Esophagus muscularis mucosa (tissue), 4 donors: ENCODE measurements around the gene MTUS2. TPM values are rescaled to one million over a fixed set of nuclear protein-coding genes. Genes with fewer than 3 reads are reported as not detected.

ENCODE experiments used
- DNase-seq: peaks from one replicate; pipeline ENCODE4 v3.0.0-alpha.2; 2017; ENCODE audit errors: extremely low spot score
- H3K27ac ChIP-seq, 4 donors: fragments of 200-600 bp; sonication (generic); replicated peaks in 1 of 4; 1 replicate in 3 of 4; 2 replicates in 1 of 4; pipeline ENCODE4 v1.5.1; 2016 to 2019; ENCODE audit warnings: mild to moderate bottlenecking in 1 of 4
- H3K27me3 ChIP-seq, 4 donors: fragments of 200-600 bp; sonication (generic); one replicate each; pipeline versions ENCODE4 v1.5.1 to v1.6.0; 2016 to 2019
- H3K36me3 ChIP-seq, 4 donors: fragments of 200-600 bp; sonication (generic); one replicate each; pipeline ENCODE4 v1.5.1; 2016 to 2019
- H3K4me1 ChIP-seq, 4 donors: fragments of 200-600 bp; sonication (generic); one replicate each; pipeline ENCODE4 v1.5.1; 2016 to 2019
- H3K4me3 ChIP-seq, 4 donors: fragments of 200-600 bp; sonication (generic); 1 replicate in 2 of 4; 2 replicates in 2 of 4; pipeline ENCODE4 v1.5.1; 2016 to 2019; ENCODE audit warnings: mild to moderate bottlenecking in 4 of 4, moderate library complexity in 1 of 4
- H3K9me3 ChIP-seq, 4 donors: fragments of 200-600 bp; sonication (generic); 1 replicate in 3 of 4; 2 replicates in 1 of 4; pipeline ENCODE4 v1.5.1; 2016 to 2019
- CTCF ChIP-seq, 3 experiments: fragments of 200-600 bp in 2 of 3; fragments of 450-650 bp in 1 of 3; sonication (generic) in 2 of 3; IDR thresholded peaks; one replicate each; pipeline ENCODE4 v1.5.1; 2017 to 2019; ENCODE audit warnings: antibody characterized with exemption in 3 of 3, mild to moderate bottlenecking in 2 of 3, moderate library complexity in 1 of 3
- EP300 ChIP-seq: sonication (generic); formaldehyde crosslinking; IDR thresholded peaks from one replicate; pipeline ENCODE4 v1.6.1; 2017; ENCODE audit warnings: antibody characterized with exemption
- POLR2A ChIP-seq: fragments of 450-650 bp; IDR thresholded peaks from one replicate; pipeline ENCODE4 v1.6.1; 2017; ENCODE audit warnings: antibody characterized with exemption, moderate library complexity, mild to moderate bottlenecking, low read depth
- POLR2AphosphoS5 ChIP-seq, 2 donors: sonication (generic); formaldehyde crosslinking; IDR thresholded peaks; one replicate each; pipeline ENCODE4 v1.6.1; 2017; ENCODE audit warnings: antibody characterized with exemption in 2 of 2
- WGBS: methylation state at CpG from one replicate; pipeline ENCODE4 v1.1.5; 2018; 5-methylcytosine and 5-hydroxymethylcytosine counted together
- intact Hi-C: fragments of 100-400 bp; cut with DNase I; formaldehyde crosslinking; loops from one replicate; pipeline ENCODE4 v1.15.1; 2023
- total RNA-seq, 4 donors: library from RNA; depleted of rRNA; stranded (reverse); fragments of >200 nt; gene quantifications; one replicate each; pipeline versions ENCODE4 v1.1.0 to v1.2.1, GENCODE V29; 2016

Gene MTUS2
- total RNA-seq, 4 donors from 2014 or later, result 7.1 to 46.2 (median 12.8) TPM

- intact Hi-C loops, result no loop called here
- H3K27ac ChIP-seq, result no peak overlapping the region
- no peak overlapping the region for H3K4me3 ChIP-seq
- no peak for TF ChIP-seq POLR2AphosphoS5 (IDR thresholded peaks at IDR 0.05)
- DNase-seq, result no peak
- H3K9me3 ChIP-seq, result no peaks in the 10 kb centered on the region
- no peaks in the 10 kb centered on the region for H3K36me3 ChIP-seq
- peaks cover 0 to 5% (median 0%) of the 10 kb centered on the region in 4 donors for H3K4me1 ChIP-seq
- H3K27me3 ChIP-seq, result no peaks in the 10 kb centered on the region
- WGBS, result 64% methylated on average over 2 of the region's 2 CpGs
Measured at GRCh38 chr13:29165840-29166239, 345.7 kb downstream of the MTUS2 start.

- no peak overlapping the region for H3K27ac ChIP-seq
- H3K4me1 ChIP-seq, result peaks cover 0 to 5% (median 0%) of the 10 kb centered on the region in 4 donors
- no peak for DNase-seq
- H3K36me3 ChIP-seq, result no peaks in the 10 kb centered on the region
- H3K9me3 ChIP-seq, result no peaks in the 10 kb centered on the region
- TF ChIP-seq CTCF (IDR thresholded peaks at IDR 0.05) (no peak), POLR2AphosphoS5 (IDR thresholded peaks at IDR 0.05) (no peak), EP300 (no peak), POLR2A (no peak)
- intact Hi-C loops, result no loop called here
- 45% methylated on average over 4 of the region's 4 CpGs for WGBS
- H3K4me3 ChIP-seq, result no peak overlapping the region
- H3K27me3 ChIP-seq, result no peaks in the 10 kb centered on the region
Measured at GRCh38 chr13:29170436-29171082, 350.4 kb downstream of the MTUS2 start.

GRCh38 chr13:29171244-29171643, 351.1 kb downstream of the MTUS2 start:
- TF ChIP-seq POLR2AphosphoS5 (IDR thresholded peaks at IDR 0.05) (no peak), EP300 (no peak), POLR2A (no peak), CTCF (IDR thresholded peaks at IDR 0.05) (no peak)
- Histone ChIP-seq H3K27me3 (no peaks in the 10 kb centered on the region), H3K9me3 (no peaks in the 10 kb centered on the region), H3K4me1 (peaks cover 0 to 5% (median 0%) of the 10 kb centered on the region in 4 donors), H3K27ac (no peak overlapping the region), H3K36me3 (no peaks in the 10 kb centered on the region), H3K4me3 (no peak overlapping the region)
- WGBS, result 93% methylated on average over 3 of the region's 3 CpGs
- no peak for DNase-seq
- intact Hi-C loops, result no loop called here

- no peak for DNase-seq
- Histone ChIP-seq H3K27ac (no peak overlapping the region), H3K4me1 (peaks cover 0 to 5% (median 0%) of the 10 kb centered on the region in 4 donors), H3K27me3 (no peaks in the 10 kb centered on the region), H3K9me3 (no peaks in the 10 kb centered on the region), H3K4me3 (no peak overlapping the region), H3K36me3 (no peaks in the 10 kb centered on the region)
- TF ChIP-seq CTCF (IDR thresholded peaks at IDR 0.05) (no peak), POLR2A (no peak), EP300 (no peak), POLR2AphosphoS5 (IDR thresholded peaks at IDR 0.05) (no peak)
- WGBS, result 90% methylated on average over 3 of the region's 3 CpGs
- intact Hi-C loops, result no loop called here
Measured at GRCh38 chr13:29174093-29174492, 354.0 kb downstream of the MTUS2 start.

GRCh38 chr13:29175250-29175873, 355.2 kb downstream of the MTUS2 start:
- TF ChIP-seq POLR2AphosphoS5 (IDR thresholded peaks at IDR 0.05), result no peak
- no peak for TF ChIP-seq CTCF (IDR thresholded peaks at IDR 0.05)
- TF ChIP-seq POLR2A, result no peak
- 82% methylated on average over 3 of the region's 3 CpGs for WGBS
- H3K27me3 ChIP-seq, result no peaks in the 10 kb centered on the region
- H3K27ac ChIP-seq, result no peak overlapping the region
- H3K4me1 ChIP-seq, result peaks cover 0 to 3% (median 0%) of the 10 kb centered on the region in 4 donors
- H3K4me3 ChIP-seq, result no peak overlapping the region
- DNase-seq, result no peak
- H3K36me3 ChIP-seq, result no peaks in the 10 kb centered on the region
- H3K9me3 ChIP-seq, result no peaks in the 10 kb centered on the region
- intact Hi-C loops, result no loop called here
